Psoas muscle (tissue), 8 donors: ENCODE results near the gene TRIP10. TPM values are rescaled to one million over a fixed set of nuclear protein-coding genes. Genes with fewer than 3 reads are reported as not detected.
"Not testable (repeated sequence)": the region's sequence is repeated elsewhere in the genome, so short reads cannot be mapped to it uniquely, and the experiment has no call there.

Source experiments
- ATAC-seq, 4 donors: fragments of 200-7000 bp; cut with Tn5 transposase; one replicate each; pipeline ENCODE4 v1.9.1; 2020; ENCODE audit warnings: moderate library complexity in 3 of 4, mild to moderate bottlenecking in 2 of 4
- DNase-seq, 2 donors: peaks; one replicate each; pipeline ENCODE4 v3.0.0-alpha.2; 2020
- H3K27ac ChIP-seq: fragments of 200-600 bp; one replicate; pipeline ENCODE4 v1.8.0; 2022
- H3K27me3 ChIP-seq, 3 donors: fragments of 200-600 bp in 1 of 3; one replicate each; pipeline versions ENCODE4 v1.6.1 to v1.8.0; 2013 to 2022; ENCODE audit warnings: low read length in 2 of 3, mild to moderate bottlenecking in 2 of 3, moderate library complexity in 1 of 3; ENCODE audit not compliant: insufficient read depth in 3 of 3
- H3K36me3 ChIP-seq, 2 donors: fragments of 200-600 bp in 1 of 2; one replicate each; pipeline versions ENCODE4 v1.6.1 to v1.8.0; 2013 to 2022; ENCODE audit warnings: low read depth in 1 of 2, mild to moderate bottlenecking in 1 of 2, moderate library complexity in 1 of 2; ENCODE audit not compliant: insufficient read depth in 1 of 2
- H3K4me1 ChIP-seq: fragments of 200-600 bp; one replicate; pipeline ENCODE4 v1.8.0; 2022
- H3K4me3 ChIP-seq: fragments of 200-600 bp; one replicate; pipeline ENCODE4 v1.8.0; 2022; ENCODE audit warnings: mild to moderate bottlenecking
- H3K9me3 ChIP-seq: fragments of 200-600 bp; one replicate; pipeline ENCODE4 v1.8.0; 2022
- CTCF ChIP-seq: fragments of 200-600 bp; IDR thresholded peaks from one replicate; pipeline ENCODE4 v1.8.0; 2022; ENCODE audit warnings: antibody characterized with exemption
- WGBS, 3 donors: extraction: QIAGEN DNeasy Blood & Tissue Kit; methylation state at CpG; one replicate each; pipeline versions ENCODE4 v1.1.6 to v1.1.7; 2013; 5-methylcytosine and 5-hydroxymethylcytosine counted together
- intact Hi-C, 2 donors: fragments of 100-400 bp; cut with DNase I; formaldehyde crosslinking; loops; one replicate each; pipeline versions ENCODE4 v1.11.0 to v1.14.2; 2022
- polyA plus RNA-seq, 3 donors: library from polyadenylated mRNA; stranded (reverse); fragments of 200-250 nt; gene quantifications; one replicate each; pipeline ENCODE4 v1.2.3, GENCODE V29; 2013
- total RNA-seq, 4 donors: library from RNA; stranded (reverse); fragmentation: NEBNext Ultra II Directional in 2 of 4; extraction: Animal tissue kit (Norgen Biotek cat#: 25700) in 2 of 4; gene quantifications; one replicate each; pipeline versions ENCODE4 v1.2.1 to v1.2.4, GENCODE V29; 2021 to 2023
- donor health status: healthy with polysubstance abuse.
- donor health status: DM: no; HTN: no; CAD: no; lungs with moderate emphysema.
- donor health status: Bipolar disorder and iron deficiency.
- donor health status: healthy.
- donor health status: DM: yes; HTN: yes; CAD: no.
- donor health status: DM: no; HTN: no; CAD: no.
- donor health status: DM: no; HTN: no; CAD: no.
- donor health status: DM: yes; HTN: yes; CAD: no.

TRIP10 gene
- total and polyA plus RNA-seq, 7 donors: 104 to 297 (median 230) TPM

GRCh38 chr19:6706633-6706958, 32.9 kb upstream of the TRIP10 start:
- H3K9me3 ChIP-seq: no peaks in the 10 kb centered on the region
- peaks cover 0 to 24% (median 13%) of the 10 kb centered on the region in 3 donors for H3K27me3 ChIP-seq
- peak in 1 of 2 donors; percentile 23 for DNase-seq
- H3K27ac ChIP-seq: no peak overlapping the region
- intact Hi-C loops: no loop called here
- no peak for TF ChIP-seq CTCF
- ATAC-seq: no peak
- WGBS, 3 donors: 37 to 58% (median 50%) methylated on average over 3 of the region's 3 CpGs
- H3K36me3 ChIP-seq: no peaks in the 10 kb centered on the region
- no peak overlapping the region for H3K4me3 ChIP-seq
- no peaks in the 10 kb centered on the region for H3K4me1 ChIP-seq

GRCh38 chr19:6707011-6707657, 32.3 kb upstream of the TRIP10 start:
- 76 to 81% (median 77%) methylated on average over 27 to 44 of the region's 44 CpGs for WGBS, 3 donors
- peaks cover 0 to 25% (median 16%) of the 10 kb centered on the region in 3 donors for H3K27me3 ChIP-seq
- H3K4me3 ChIP-seq: no peak overlapping the region
- H3K36me3 ChIP-seq: no peaks in the 10 kb centered on the region
- no peaks in the 10 kb centered on the region for H3K9me3 ChIP-seq
- ATAC-seq (no peak), DNase-seq (peak in 1 of 2 donors; percentile 23)
- no peak for TF ChIP-seq CTCF
- intact Hi-C loops: no loop called here
- H3K27ac ChIP-seq: no peak overlapping the region
- H3K4me1 ChIP-seq: no peaks in the 10 kb centered on the region

- TF ChIP-seq CTCF: no peak
- H3K27me3 ChIP-seq: peaks cover 0 to 25% (median 20%) of the 10 kb centered on the region in 3 donors
- no peak overlapping the region for H3K27ac ChIP-seq
- H3K4me1 ChIP-seq: no peaks in the 10 kb centered on the region
- H3K9me3 ChIP-seq: no peaks in the 10 kb centered on the region
- intact Hi-C loops: no loop called here
- H3K4me3 ChIP-seq: no peak overlapping the region
- DNase-seq (peak in 1 of 2 donors; percentile 33), ATAC-seq (no peak)
- no peaks in the 10 kb centered on the region for H3K36me3 ChIP-seq
- WGBS, 3 donors: 67 to 71% (median 67%) methylated on average over 15 to 16 of the region's 16 CpGs
These were observed 31.8 kb upstream of the TRIP10 start for GRCh38 chr19:6707658-6708018.

- no peak for TF ChIP-seq CTCF
- intact Hi-C loops: no loop called here
- H3K27me3 ChIP-seq: peaks cover 0 to 25% (median 22%) of the 10 kb centered on the region in 3 donors
- WGBS, 3 donors: 66 to 79% (median 74%) methylated on average over 3 of the region's 3 CpGs
- no peaks in the 10 kb centered on the region for H3K36me3 ChIP-seq
- ATAC-seq (no peak), DNase-seq (no peak)
- no peaks in the 10 kb centered on the region for H3K9me3 ChIP-seq
- H3K4me1 ChIP-seq: no peaks in the 10 kb centered on the region
- no peak overlapping the region for H3K4me3 ChIP-seq
- H3K27ac ChIP-seq: no peak overlapping the region
These were observed 31.1 kb upstream of the TRIP10 start for GRCh38 chr19:6708346-6708745.

GRCh38 chr19:6708913-6709312, 30.6 kb upstream of the TRIP10 start:
- intact Hi-C loops: not testable (repeated sequence)

More at GRCh38 chr19:6708913-6709312, 30.6 kb upstream of the TRIP10 start:
- H3K27me3 ChIP-seq: peaks cover 0 to 25% (median 22%) of the 10 kb centered on the region in 3 donors
- H3K36me3 ChIP-seq, ATAC-seq, H3K4me3 ChIP-seq, H3K9me3 ChIP-seq, H3K27ac ChIP-seq, H3K4me1 ChIP-seq: not testable (repeated sequence)
- 83 to 84% (median 84%) methylated on average over 12 of the region's 12 CpGs for WGBS, 3 donors
- peak in 1 of 2 donors; percentile 26 for DNase-seq
